Fibroblast of mammary gland (primary cell): ENCODE results near the gene DRG2.
A peak's percentile ranks its signal among the peaks of the same experiment; 100 is the strongest.

Experiments
- DNase-seq: peaks from one replicate; pipeline ENCODE4 v3.0.0-alpha.2; 2010; ENCODE audit warnings: low read depth
- H3K4me3 ChIP-seq: 2 replicates; pipeline ENCODE4 v1.5.1; 2011; ENCODE audit warnings: low read depth, mild to moderate bottlenecking, low read length, moderate library complexity; ENCODE audit not compliant: control insufficient read depth
- CTCF ChIP-seq: conservative IDR thresholded peaks from 2 replicates; pipeline ENCODE4 v1.5.1; 2011; ENCODE audit warnings: low read depth, low read length, inconsistent platforms; ENCODE audit not compliant: control insufficient read depth, insufficient read depth

DRG2 gene

DNA sequence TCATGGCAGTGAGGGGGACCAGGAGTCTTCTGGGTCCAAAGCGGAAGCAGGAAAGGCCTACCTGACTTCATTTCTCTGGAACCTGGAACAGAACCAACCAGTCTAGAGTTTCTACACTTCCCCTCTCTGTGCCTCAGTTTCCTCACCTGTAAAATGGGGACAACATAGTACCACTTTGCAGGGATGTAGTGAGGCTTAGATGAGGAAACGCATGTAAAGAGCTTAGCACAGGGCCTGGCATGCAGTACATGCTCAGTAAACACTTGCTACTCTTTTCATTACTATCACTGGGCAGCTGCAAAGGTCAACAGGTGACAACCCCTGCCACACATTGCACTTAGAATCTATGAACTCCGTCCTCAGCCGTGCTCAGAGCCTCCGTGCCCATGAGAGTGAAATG, 45.0 kb downstream of the DRG2 start:
- no peak for DNase-seq
- no peak overlapping the region for H3K4me3 ChIP-seq
- TF ChIP-seq CTCF: no peak

- no peak for TF ChIP-seq CTCF
- no peak for DNase-seq
- no peak overlapping the region for H3K4me3 ChIP-seq
Observed at GRCh38 chr17:18136357-18136756, 48.6 kb downstream of the DRG2 start.

- no peak for DNase-seq
- no peak for TF ChIP-seq CTCF
- H3K4me3 ChIP-seq: no peak overlapping the region
Observed at GRCh38 chr17:18138065-18138749, 50.5 kb downstream of the DRG2 start.

- no peak overlapping the region for H3K4me3 ChIP-seq
- TF ChIP-seq CTCF: no peak
- no peak for DNase-seq
Observed at GRCh38 chr17:18139092-18139491, 51.3 kb downstream of the DRG2 start.

DNA sequence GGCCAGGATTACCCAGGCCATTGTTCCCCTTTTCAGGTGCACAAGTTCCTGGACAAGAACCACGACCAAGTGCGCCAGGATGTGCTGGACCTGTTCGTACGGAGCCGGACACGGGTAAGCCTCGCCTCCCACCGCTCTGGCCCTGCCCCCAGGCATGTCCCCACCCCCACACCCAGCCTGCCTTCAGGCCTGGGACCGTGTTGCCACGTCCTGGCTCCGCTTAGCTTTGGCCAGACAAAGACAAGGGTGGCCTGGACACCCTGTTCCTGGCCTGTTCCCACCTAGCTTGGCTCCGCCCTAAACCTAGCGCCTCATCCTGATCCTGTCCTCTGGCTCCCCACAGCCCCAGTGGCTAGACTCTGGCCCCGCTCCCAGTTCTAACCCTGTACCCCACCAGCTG, 51.8 kb downstream of the DRG2 start:
- TF ChIP-seq CTCF: no peak
- no peak for DNase-seq
- no peak overlapping the region for H3K4me3 ChIP-seq

DNA sequence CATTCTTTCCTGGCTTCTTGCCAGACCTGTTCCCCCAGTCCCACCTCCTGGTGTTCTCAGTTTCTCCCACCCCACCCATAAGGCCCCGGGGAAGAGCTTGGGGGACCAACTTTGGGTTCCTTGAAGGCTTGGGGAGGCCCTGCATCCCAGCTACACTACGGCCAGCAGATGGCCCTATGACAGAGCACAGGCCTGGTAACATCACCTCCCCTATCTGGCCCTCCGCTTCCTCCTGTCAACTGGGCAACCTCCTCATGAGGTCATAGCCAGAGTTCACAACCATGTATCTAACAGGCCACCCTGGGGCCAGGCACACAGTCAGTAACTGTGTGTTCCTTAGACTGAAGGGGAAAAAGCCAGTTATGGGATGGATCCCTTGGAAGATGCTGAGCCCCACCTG, 52.2 kb downstream of the DRG2 start:
- H3K4me3 ChIP-seq: no peak overlapping the region
- peak; percentile 42 for DNase-seq
- TF ChIP-seq CTCF: peak; percentile 39

DNA sequence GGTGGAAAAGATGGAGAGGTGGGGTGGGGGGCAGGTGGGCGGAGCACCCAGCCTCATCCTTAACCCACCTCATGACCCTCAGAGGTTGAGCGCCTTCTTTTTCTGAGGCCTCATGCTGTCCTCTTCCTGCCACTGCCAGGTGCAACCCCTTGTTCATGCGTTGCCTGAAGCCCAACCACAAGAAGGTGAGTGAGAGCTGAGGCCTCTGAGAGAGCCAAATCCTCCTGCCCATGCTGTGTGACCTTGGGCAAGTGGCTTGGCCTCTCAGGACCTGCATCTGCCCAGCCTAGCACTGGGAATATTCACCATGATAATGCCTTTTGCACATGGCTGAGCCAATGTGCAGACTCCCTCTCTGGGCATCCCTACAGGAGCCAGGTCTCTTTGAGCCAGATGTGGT, 52.9 kb downstream of the DRG2 start:
- no peak for DNase-seq
- H3K4me3 ChIP-seq: no peak overlapping the region
- TF ChIP-seq CTCF: no peak
